ENCODE measurements around the gene MRPS25.

- TF ChIP-seq CTCF (conservative IDR thresholded peaks at IDR 0.05; ENCODE audit: low read length) (no peak), EZH2phosphoT487 (IDR thresholded peaks at IDR 0.05; ENCODE audit: borderline replicate concordance) (no peak)
Measured at GRCh38 chr3:15098503-15099363, 33.6 kb upstream of the MRPS25 start, which contains the start of gene RBSN.

All from Loucy (cell line).